Stimulated activated CD4-positive, alpha-beta T cell treated with anti-CD3 and anti-CD28 coated beads, Interleukin-12 subunit alpha, Interleukin-12 subunit beta, amount 100 ng/mL, for 48 hours (primary cell): ENCODE results near the gene FUS.
"Not testable (repeated sequence)": the region's sequence is repeated elsewhere in the genome, so short reads cannot be mapped to it uniquely, and the experiment has no call there.

ENCODE experiments used
- DNase-seq, 3 donors: peaks; one replicate each; pipeline ENCODE4 v3.0.0-alpha.2; 2020; ENCODE audit warnings: low read depth in 2 of 3, low spot score in 1 of 3

The FUS gene

DNA sequence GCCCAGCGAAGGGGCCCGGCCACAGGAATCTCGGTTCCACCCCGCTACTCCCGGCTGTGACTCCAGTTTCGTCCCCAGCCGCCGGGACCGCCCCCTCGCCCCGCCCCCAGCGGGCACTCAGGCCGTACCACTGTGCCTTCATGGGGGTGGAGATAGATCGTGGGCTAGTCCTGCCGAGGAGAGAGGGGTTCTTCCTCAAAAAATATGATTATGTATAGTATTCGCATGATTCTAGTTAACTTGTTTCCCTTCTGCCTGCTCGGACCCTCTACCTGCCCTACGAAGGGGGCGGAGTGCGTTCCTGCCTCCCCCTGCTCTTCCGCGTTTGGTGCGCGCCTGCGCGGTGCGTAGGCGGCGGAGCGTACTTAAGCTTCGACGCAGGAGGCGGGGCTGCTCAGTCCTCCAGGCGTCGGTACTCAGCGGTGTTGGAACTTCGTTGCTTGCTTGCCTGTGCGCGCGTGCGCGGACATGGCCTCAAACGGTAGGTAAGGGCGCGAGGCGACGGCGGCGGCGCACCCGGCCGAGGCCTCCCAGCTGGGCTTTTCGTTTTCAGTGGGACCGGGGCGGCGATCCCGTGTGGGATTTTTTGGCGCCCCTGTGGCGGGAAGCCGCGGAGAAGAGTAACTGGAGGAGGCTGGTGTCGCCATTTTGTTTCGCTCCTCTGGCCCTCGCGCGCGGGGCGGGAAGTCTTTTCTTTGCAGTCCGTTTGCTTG is at the start of gene FUS:
Gene FUS (plus strand): TSS at position 393 of the 713 bp plus-strand sequence. CDS start 76 bp downstream, at position 469.
- DNase-seq = peak; percentile 86 to 87 (median 86)

DNA sequence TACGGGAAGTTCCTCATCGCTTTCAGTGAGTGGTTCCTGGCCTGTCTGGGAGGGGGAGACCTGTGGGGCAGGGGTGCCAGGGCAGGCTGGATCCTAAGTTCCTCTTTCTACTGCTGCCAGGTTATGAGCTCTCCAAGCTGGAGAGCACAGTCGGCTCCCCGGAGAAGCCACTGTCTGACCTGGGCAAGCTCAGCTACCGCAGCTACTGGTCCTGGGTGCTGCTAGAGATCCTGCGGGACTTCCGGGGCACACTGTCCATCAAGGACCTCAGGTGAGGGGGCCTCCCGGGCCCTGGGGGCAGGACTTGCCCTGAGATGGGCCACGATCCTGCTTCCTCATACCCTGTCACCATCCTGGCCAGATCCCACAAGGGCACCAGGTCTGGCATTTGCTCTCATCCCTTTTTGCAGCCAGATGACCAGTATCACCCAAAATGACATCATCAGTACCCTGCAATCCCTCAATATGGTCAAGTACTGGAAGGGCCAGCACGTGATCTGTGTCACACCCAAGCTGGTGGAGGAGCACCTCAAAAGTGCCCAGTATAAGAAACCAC is 49.5 kb upstream of the FUS start:
- no peak for DNase-seq

DNA sequence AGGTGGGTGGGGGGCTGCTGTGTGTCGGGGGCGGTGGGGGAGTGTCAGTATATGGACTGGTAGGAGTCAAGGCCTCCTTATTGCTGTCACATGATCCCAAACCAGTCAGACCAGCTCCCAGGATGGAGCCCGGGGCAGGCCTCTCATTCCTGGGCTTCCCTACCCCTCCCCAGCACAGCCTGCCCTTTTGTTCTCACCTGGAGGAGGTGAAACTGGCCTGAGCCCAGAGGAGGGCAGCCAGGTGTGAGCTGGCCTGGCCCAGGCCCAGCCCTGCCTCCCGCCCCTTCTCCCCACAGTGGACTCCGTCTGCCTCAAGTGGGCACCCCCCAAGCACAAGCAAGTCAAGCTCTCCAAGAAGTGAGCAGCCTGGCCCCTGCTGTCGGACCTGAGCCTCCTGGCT is 49.0 kb upstream of the FUS start:
- DNase-seq = no peak

DNA sequence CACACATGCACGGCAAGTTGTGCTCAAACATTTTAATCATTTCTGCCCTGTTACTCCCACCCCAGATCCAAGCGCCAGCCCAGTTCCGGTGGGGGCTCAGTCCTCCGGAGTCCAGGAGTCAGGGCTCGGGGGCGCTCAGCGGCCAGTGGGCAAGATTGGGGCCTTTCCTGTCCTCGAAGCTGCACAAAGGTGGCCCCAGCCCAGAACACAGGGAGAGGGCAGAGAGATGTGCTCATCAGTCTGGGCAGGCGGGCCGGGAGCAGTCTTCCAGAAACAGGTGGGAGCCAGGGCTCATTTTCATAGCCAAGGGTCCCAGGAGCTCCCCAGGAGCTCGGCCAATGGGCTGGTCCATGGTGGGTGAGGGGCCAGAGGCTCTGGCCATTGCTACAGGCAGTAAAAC is 48.5 kb upstream of the FUS start:
- no peak for DNase-seq

DNA sequence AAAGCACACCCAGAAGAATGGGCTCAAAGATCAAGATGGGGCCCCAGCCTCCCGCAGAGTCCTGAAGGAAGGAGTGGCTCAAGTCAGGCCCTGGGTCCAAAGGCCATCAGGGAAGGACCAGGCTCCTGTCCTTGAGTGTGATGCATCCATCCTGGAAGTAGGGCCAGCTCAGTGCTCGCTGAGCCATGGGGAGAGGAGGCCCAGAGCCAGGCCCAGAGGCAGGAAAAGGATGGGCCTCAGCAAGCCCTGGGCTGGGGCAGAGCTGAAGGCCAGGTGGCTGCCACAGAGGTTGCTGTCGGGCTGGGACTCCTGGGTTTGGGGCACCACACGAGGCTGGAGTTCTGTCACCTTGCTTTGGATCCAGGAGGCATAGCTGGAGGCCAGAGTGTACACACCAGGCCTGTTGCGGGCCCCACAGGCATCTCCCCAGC is 48.1 kb upstream of the FUS start:
- DNase-seq = no peak

DNA sequence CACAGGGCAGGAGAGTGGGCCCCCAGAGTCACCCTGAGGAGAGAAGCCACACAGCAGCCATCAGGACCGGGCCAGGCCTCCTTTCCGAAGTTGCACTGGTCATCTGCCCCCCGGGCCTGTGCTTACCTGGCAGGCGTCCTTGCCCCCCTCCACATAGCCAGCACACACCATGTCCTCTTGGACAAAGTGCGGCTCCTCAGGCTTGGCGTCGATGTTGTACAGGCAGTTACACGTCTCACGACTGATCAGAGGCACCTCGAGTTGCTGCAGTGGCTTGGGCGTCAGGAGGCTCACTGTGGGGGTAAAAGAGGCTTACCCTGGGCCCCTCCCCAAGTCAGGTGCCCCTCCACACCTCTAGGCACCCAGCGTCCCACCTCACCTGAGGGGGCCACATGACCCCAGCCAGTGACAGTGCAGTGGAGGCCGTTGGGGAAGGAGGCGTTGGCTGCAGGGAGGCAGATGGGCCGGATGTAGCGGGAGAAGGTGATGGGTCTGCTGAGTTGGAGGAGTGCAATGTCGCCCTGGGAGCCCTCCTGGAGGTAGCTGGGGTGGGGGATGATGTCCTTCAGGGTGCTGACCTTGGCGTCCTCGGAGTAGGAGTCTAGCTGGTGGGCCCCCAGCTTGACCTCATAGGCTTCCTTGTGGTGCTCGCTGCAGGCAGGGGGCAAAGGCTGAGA is 47.5 kb upstream of the FUS start:
- DNase-seq = no peak

DNA sequence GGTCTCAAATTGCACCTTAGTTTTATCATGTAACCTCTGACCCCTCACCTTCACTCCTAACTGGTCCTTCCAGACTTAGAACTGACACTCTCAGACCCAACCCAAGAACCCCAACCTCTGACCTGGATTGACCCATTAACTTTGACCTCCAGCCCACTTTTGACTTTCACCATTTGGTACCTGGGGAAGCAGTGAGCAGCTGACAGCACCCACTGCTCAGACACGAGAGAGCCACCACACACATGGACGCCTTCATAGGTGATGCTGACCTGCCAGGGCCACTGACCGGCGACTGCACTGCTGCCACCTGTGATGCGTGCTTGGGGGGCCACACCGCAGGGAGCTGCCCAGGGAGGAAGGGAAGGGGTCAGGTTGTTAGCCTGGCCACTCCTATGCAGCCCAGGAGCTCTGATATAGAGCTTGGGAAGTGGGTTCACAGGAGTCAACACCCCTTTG is 46.9 kb upstream of the FUS start:
- DNase-seq = no peak

DNA sequence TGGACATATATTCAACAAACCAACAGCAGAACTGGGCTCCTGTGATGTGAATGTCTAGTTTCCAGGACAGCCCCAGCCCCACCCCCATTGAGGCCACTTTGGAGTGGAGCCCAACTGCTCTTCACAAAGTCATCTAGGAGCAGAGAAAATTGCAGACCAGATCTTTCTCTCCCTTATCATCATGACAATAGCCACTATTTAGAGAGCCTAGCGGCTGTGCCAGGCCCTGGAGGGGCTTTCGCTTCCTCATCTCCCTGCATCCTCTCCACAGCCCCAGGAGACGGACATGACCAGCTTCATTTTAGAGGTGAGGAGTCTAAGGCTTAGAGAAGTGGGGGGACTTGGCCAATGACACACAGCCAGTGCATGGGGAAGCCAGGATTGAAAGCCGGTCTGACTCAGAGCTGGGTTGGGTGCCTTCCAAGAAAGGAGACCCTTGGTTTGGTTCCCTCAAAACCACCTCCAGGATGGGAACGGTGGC is 45.8 kb upstream of the FUS start:
- no peak for DNase-seq

DNA sequence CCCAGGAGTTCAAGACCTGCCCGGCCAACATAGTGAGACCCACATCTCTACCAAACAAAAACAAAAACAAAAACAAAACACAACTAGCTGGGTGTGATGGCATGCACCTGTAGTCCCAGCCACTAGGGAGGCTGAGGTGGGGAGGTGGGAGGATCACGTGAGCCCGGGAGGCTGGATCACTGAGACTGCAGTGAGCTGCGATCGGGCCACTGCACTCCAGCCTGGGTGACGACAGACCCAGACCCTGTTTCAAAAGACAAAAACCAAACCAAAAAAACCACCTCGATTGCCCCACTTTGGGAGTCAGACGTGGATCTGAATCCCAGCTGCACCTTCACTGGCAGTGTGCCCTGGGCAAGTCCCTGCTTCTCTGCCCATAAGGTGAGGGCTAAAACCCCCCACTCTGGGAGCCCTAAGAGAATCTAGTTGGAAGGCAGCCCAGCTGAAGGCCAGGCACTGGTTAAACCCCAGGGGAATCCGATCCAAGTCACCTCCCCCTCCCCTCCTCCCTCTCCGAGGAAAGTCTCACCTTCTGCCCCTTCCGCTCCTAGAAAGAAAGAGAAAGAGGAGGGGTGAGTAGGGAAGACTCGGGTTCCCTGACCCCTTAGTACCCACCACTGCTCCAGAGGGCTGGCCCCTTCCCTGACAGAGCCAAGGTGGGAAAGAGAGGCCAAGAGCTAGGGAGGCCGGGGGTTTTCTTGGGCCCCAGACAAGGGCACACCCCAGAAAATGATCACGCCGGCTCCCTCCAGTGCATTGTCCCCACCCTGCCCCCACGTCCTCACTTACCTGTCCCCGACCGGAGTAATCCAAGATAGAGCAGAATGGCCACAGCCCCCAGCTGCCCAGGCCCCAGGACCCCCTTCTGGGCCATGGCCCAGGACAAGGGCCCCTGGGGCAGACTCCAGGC is 45.1 kb upstream of the FUS start:
- no peak for DNase-seq

DNA sequence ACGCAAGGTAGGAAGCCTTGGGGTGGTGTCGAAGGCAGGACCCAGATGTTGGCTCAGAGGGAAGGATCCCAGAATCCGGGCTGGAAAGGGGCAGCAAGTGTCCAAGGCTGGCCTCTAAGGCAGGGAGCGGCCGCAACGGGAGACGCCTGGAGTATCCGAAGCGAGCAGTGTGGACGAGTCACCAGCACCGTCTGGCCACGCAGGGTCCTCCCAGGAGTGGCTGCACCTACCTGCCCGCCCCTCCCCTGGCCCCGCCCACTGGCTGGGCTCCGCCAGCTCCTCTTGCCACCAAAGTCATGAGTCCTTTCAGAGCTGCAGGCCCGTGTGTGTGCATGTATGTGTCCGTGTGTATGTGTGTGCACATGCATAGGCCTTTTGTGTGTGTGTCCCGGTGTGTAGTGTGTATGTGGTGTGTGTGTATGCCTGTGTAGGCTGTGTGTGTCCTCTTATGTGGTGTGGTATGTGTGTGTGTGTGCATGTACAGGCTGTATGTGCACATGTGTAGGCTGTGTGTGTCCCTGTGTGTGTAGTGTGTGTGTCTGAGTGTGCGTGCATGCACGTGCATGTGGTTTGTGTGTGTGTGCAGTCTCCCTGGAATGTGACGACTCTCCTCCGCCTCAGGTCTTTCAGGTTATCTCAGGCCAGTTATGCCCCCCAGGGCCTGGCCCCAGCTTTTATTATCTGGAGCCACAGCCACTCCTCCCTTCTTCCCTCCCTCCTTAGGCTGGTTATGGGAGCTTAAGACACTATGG is 44.2 kb upstream of the FUS start, which contains the start of gene PRSS8:
Gene PRSS8 (minus strand): TSS at position 193 of the 752 bp plus-strand sequence. CDS start 229 bp downstream, outside the sequence.
- no peak for DNase-seq

DNA sequence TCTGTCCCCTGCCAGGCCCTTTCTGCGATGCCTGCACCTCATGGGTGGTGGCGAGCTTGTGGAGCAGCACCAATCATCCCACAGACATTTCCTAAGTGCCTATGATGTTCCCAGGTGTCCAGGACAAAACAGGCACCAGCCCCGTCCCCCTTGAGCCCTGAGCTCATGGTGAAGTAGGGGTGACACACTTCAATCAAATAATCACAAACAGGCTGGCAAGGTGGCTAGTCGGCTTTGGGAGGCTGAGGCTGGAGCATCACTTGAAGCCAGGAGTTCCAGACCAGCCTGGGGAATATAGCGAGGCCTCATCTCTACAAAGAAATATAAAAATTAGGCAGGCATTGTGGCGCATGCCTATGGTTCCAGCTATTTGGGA is 43.7 kb upstream of the FUS start:
- no peak for DNase-seq

DNA sequence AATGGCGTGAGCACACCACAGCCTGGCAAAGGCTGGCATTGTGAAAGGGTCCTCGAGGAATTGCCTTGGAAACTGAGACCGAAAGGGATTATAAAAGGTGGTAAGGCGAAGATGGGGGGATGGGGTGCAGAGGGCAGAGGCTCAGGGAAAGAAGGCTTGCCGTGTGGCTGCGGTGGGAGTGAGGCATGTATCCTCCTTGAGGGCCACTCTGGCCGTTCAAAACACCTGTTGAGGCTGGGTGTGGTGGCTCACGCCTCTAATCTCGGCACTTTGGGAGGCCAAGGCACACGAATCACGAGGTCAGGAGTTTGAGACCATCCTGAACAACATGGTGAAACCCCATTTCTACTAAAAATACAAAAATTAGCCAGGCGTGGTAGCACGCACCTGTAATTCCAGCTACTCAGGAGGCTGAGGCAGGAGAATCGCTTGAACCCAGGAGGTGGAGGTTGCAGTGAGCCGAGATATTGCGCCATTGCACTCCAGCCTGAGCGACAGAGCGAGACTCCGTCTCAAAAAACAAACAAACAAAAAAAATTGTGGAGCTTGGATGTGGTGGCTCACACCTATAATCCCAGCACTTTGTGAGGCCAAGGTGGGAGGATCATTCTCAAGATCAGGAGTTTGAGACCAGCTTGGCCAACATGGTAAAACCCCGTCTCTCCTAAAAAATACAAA is 43.0 kb upstream of the FUS start:
- DNase-seq = not testable (repeated sequence)

DNA sequence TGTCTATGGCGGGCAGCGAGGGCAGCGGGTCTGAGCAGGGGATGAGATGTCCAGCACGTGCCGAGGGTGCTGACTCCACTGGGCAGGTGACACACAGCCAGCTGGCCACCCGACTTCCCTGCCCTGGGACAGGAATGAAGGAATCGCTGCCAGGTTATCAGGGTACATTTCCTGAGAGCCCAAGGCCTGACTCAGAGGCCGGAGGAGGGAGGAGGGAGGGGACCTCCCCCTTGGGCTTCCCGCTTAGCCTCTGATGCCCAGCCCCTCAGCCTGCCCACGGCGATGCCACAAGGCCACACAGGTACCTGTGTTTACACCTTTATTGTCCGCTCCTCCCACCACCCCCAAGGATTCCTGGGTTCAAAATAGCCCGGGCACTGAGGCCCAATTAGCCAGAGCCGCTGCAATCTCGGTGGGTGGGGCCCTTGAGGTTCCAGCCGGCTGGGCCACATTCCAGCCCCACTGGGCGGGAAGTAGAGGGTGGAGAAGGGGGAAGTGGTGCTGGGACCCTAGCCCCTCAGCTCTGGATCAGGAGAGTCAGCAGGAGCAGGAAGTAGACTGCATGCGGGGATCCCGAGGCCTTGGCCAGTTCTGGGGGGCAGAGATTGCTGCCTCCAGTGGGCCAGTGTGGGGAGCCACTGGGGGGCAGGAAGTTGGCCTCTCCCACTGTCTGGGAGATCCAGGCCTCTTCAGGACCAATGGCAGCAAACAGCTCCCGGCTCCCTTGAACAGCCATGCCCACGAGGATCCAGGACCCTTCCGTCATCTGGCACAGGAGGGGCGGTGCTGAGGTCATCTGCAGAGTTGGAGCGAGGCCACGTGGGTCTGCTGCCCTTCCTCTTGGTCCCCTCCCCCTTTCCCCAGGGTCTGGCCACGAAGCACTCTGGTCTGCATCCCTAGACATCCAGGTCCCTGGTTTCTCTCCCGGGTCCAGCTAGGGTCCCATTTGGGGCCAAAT is 41.0 kb upstream of the FUS start:
- DNase-seq = no peak

DNA sequence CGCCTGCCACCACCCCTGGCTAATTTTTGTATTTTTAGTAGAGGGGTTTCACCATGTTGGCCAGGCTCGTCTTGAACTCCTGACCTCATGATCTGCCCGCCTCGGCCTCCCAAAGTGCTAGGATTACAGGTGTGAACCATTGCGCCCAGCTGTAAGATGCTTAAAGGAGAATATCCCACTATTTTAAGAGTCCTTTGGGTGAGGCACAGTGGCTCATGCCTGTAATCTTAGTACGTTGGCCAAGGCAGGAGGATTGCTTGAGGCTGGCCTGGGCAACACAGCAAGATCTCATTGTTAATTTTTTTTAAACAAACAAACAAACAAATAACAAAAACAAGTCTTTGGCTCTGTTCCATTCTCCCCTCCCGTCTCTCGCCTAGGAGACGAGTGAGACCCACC is 38.9 kb upstream of the FUS start:
- DNase-seq = not testable (repeated sequence)

DNA sequence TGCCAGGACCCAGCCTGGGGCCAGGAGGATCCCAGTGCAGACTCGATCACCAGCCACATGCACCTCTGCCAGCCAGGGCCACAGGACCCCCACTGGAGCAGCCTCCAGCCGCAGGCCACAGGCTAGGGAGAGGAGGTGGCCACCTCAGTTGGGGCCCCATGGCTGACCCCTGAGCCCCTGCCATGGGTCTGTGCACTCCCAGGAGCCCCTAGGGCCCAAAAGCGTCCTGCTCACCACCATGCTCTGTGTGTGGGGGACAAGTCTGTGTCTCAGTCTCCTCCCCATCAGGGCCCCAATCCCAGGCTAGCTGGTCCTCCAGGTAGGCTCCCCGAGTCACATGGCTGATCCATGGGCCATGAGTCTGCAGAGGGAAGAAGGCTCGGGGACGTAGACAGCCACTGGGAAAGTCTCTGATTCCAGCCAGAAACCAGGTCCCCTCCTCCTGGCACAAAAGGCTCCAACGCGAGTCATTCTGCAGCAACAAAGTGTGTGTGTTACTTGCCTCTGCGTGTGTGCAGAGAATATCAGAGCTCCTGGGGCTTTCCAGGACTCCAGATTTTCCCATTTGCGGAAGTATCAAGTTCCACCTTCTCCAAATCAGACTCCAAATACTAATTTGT is 38.3 kb upstream of the FUS start:
- no peak for DNase-seq

DNA sequence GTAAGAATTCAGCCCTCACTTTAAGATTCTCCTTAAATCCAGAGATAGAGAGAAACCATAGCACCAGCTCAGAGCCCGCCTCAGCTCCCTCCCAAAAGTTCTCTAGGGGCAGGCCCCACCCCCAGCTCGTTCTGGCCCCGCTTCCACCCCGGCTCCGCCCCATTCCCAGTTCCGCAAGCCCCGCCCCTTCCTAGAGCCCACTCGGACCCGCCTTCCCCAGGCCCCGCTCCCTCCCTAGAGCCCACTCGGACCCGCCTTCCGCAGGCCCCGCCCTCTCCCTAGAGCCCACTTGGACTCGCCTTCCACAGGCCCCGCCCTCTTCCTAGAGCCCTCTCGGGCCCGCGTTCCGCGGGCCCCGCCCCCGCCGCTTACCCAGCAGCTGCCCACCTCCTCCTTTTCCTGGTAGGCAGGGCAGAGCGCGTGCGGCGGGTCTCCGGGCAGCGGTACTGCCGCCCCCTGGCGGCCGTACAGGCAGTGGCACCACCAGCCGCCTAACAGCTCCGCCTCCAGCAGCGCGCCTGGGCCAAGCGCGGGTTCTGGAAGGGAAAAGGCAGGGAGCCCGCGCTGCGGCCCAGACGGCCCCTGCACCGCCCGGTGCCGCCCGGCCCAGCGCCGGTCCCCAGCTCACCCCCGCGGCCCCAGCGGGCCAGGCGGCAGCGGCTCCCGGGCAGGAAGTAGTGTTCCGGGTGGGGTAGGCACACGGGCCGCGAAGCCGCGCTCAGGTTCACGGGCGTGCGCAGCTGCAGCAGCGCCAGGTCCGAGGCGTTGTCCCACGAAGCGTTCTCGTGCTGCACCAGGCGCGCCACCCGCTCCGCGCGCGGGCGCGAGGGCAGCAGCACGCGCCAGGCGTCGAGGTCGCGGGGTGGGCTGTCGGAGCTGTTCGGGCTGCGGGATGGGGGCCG is 37.6 kb upstream of the FUS start:
- peak; percentile 98 to 99 (median 98) for DNase-seq

DNA sequence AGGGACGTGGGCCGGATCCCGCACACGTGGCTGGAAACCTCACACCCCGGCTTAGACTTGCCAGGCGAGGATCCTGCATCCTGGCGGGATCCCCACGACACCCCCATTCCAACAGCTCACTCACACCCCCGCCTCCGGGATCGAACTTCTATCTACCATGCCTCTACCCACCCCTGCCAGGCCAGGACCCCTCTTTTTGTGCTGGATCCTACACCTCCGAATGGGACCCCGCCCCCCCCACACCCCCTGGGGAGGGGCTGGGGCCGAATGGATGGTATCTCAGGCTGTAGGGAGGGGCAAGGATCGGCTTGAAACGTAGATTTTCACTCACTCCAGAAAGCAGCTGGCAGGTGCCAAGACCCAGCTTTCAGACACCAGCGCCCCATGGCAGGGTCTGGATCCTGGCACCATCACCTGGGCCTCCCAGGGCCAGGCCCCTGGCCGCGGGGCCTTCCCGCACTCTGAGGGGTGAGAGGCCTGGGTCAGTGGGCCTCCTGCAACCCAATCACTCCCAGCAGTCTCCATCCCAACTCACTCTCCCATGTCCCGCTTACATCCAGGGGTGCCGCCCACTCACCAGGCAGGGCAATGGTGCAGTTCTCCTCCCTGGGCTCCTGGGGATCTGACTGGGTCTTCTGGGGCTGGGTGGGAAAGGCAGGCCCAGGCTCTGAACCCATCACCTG is 36.8 kb upstream of the FUS start:
- no peak for DNase-seq
